Stimulated activated CD8-positive, alpha-beta memory T cell treated with anti-CD3 and anti-CD28 coated beads, Interleukin-12 subunit alpha, Interleukin-12 subunit beta, amount 100 ng/mL, for 4 hours (primary cell): ENCODE measurements around the gene GRN.
"Not testable (repeated sequence)": the region's sequence is repeated elsewhere in the genome, so short reads cannot be mapped to it uniquely, and the experiment has no call there.

Source experiments
- DNase-seq: peaks from one replicate; pipeline ENCODE4 v3.0.0-alpha.2; 2020; ENCODE audit warnings: low read depth

The GRN gene

DNA sequence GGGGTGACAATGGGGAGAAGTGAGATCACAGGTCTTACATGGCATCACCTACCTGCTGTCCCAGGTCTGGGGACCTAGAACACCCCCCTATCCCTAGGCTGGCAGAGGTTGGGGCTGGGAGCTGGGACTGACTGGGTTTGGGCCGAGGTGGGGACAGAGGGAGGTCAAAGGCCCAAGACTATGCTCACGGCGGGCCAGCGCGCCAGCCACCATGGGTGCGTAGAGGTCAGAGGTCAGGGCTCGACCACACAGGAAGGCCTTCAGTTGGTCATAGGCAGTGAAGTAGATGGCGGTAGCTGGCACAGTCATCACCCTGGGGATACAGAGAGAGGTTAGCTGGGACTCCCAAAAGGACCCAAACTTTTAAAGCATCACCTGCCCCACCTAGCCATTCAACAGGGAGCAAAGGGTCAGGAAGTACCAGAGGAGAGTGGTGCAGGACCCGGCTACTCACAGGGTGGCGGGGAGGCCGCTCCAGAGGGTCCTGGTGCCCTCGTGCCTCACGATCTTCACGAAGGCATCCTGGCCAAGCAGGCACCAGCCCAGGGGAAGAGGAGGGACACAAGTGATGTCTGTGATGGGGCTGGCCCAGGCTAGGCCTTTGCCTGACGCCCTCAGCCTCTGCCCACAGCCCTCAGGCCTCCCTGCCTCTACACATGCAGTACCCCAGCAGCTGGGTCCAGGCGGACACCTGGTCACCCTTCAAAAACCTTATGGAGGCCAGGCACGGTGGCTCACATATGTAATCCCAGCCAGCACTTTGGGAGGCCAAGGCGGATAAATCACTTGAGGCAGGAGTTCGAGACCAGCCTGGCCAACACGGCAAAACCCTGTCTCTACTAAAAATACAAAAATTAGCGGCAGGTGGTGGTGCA lies 23.6 kb upstream of the GRN start:
- no peak for DNase-seq

DNA sequence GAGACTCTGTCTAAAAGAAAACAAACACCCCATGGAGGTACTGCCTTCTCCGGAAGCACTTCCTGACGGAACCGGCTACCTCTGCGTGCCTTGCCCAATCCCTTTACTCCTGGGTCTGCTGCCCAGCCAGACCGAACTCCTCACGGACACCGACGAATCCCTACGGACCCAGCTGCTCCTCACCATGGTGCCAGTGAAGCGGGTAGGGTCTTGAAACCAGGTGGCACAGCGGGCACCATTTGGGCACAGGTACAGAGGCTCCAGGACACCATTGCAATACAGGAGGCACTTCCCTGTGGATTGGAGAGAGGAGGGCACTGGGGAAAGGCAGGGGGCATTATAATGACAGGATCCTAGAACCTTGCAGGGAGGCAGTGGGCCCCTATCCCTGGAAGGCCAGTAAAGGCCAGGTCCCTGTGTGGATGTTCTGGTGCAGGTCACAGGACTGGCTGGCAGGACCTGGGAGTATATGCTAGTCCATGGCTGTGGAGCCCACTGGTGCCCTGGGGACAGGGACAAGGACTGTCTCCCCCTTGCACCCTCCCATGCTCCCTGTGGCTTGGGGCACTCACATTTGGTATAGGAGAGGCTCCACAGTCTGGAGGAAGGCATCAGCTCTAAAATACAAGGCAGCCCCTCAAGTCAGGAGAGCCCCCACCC lies 22.7 kb upstream of the GRN start:
- no peak for DNase-seq

DNA sequence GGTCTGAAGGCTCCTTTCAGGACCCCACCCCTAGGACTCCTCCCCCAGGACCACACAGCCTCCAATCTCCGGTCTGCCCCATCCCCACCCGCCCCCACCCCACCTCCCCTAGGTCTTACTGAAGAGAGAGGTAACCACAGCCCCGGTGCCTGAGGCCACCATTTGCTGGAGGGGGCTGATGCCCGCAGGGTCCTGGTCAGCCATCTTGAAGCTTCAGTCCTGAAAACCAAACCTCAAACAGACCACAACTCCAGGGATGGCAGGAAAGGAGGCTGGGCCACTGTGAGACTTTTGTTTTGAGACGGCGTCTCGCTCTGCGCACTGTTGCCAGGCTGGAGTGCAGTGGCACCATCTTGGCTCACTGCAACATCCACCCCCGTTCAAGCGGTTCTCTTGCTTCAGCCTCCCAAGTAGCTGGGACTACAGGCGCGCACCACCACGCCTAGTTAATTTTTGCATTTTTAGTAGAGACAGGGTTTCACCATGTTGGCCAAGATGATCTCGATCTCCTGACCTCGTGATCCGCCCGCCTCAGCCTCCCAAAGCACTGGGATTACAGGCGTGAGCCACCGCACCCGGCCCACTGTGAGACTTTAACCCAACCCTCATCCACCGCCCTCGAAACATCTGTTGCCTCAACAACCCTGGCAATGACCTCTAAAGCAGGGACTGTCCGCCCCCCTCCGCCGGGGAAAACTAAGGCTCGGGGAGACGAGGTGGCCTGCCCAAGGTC lies 21.6 kb upstream of the GRN start:
- DNase-seq, result no peak

DNA sequence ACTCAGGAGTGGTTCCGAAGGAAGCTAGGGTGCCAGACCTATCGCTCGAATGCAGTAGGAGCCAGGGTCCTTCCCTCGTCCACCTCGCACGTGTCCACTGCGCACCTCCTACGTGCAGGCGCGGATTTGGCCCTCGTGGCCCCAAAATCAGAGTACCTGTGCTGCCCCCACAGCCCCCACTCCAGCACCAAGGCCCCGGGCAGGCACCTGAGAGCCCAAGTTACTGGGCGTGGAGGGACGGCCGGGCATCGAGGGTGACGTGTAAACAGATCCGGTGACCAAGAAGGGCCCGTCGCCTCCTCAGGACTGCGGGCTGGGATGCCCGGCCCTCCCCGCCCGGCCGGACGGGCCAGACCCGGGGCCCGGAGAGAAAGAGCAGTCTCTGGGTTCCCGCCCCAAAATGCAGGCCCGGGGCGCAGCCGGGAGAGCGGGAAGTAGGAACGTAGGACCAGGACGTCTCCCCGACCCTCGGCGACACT lies 21.0 kb upstream of the GRN start:
- no peak for DNase-seq

DNA sequence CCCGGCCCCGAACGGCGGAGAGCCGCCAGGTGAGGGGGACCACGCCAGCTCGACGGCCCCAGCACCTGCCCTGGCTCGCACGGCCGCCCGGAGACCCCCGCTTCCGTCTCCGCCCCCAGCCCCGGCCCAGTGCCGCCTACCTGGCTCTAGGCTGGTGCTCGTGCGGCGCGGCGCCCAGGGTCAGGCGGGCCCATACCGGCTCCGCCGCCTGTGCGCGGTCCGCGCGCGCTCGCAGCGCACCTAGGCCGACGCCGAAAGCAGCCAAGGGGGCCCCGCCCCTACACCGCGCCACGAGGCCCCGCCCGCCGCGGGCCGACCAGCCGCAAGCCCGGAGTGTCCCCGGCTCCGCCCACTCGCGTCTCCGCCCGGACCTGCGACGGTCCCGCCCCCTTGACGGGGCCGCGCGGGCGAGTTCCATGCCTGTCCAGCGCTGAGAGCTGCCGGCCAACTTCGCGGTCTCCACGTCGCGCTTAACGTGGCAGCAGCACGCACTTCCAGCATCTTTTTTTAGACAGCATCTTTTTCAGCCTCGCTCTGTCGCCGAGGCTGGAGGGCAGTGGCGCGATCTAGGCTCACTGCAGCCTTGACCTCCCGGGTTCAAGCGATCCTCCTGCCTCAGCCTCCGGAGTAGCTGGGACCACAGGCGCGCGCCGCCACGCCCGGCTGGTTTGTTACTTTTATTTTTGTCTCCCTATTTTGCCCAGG lies 20.4 kb upstream of the GRN start, which contains the start of gene SLC25A39:
Gene SLC25A39, minus strand, starts transcription at position 253 of the 705 bp plus-strand sequence. CDS start 1,261 bp downstream, outside the sequence.
- DNase-seq, result peak; percentile 94

DNA sequence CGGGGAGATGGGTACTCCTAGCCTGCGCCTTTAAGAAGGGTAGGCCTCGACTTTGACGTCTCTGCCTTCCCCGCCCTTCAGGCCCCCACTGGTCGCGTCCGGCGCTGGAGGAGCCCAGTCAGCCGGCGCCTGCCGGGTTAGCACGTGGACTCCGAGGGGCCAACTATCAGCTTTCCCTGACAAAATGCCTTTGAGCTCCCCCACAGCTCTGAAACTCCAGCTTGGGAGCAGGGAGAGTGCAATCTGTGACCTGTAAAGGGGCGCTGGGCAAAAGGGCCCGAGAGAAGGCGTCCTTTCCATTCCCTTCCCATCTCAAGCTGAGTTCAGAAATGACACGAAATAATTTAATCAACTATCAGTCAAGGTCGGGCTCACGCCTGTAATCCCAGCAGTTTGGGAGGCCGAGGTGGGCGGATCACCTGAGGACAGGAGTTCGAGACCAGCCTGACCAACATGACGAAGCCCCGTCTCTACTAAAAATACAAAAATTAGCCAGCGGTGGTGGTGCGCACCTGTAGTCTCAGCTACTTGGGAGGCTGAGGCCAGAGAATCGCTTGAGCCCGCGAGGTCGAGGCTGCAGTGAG lies 18.1 kb upstream of the GRN start:
- DNase-seq, result peak; percentile 89

DNA sequence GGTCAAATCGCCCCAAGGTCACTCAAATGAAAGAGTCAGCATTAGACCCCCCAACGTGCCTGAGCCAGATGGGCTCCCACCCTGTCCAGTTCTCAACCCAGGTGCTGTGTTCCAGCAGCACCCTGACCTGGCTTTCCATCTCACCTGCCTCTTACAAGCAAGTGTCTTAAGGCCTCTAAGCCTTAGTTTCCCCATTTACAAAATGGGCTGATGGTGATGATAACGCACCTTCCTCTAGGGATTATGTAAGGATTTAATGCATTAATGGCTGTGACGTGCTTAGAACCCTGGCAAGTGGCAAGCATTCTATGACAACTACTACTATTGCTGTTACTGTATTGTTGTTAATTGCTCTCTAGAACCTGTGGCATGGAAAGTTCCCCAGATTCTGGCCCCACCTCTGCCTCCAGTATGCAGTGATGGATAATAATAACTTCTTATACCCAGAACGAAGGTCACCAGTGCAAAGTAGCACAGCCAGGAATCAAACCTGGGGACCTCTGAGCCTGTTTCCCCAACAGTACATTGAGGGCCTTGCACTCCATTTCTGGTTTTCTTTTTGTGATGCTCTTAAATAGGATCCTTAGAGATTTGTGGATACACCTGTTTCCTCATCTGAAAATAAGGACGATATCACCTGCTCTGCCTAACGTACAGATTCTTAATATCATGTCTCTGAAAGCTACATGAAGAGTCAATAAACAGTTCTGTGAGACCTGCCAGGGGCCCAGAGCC lies 17.2 kb upstream of the GRN start:
- DNase-seq, result no peak

DNA sequence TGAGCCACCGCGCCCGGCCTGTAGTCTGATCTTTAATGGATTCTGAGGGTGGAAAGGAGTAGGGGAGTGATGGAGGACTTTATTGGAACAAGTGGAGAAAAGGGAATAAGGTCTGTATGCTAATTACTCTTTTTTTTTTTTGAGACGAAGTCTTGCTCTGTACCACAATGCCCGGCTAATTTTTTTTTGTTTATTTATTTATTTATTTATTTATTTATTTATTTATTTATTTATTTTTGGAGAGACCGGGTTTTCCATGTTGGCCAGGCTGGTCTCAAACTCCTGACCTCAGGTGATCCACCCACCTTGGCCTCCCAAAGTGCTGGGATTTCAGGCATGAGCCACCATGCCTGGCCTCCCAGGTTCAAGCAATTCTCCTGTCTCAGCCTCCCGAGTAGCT lies 15.6 kb upstream of the GRN start:
- not testable (repeated sequence) for DNase-seq

DNA sequence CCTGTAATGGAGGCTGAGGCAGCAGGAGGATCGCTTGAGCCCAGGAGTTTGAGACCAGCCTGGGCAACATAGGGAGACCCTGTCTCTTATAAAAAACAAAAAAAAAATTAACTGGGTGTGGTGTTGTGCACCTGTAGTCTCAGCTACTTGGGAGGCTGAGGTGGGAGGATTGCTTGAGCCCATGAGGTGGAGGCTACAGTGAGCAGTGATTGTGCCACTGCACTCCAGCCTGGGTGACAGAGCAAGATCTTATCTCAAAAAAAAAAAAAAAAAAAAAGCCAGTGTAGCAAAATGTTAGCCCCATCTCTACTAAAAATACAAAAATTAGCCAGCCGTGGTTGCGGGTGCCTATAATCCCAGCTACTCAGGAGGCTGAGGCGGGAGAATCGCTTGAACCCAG lies 14.8 kb upstream of the GRN start:
- DNase-seq, result not testable (repeated sequence)

DNA sequence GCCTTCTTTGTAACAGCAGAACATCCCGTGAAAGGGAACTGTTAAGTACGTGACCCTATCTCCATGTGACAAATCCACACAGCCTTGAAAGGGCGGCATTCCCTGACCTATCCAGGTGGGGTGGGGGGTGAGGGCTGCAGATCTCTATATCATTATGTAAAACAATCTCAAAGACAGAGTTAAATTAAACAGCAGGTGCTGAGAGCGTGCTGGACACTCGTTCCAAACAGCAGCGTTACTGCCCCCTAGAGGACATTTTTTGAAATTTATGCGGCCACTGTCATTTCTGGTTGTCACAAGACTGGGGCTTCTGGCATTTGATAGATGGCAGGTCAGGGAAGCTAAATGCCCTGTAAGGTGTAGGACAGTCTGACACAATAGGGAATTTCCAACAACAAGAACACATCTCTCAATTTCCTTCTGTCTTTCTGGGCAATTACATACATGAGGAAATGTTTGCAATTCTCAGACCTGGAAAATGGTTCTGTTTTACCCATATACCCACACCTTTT lies 13.8 kb upstream of the GRN start:
- DNase-seq, result no peak

DNA sequence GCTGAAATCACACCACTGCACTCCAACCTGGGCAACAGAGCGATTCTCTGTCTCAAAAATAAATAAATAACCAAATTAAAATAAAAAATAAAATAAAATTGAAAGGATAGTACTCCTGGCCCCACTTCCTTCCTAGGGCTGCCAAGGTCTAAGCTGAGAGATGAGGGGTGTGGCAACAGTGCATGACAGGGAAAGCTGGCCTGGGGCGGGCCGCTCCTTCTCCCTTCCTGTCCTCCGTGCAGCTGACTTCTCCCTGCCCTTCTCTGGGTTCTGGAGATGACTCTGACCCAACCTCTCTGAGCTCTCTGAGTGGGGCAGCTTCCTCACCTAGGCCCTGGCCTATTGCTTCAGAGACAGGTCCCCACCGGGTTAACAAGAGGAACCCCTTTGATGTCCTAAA lies 11.7 kb upstream of the GRN start:
- DNase-seq, result no peak

DNA sequence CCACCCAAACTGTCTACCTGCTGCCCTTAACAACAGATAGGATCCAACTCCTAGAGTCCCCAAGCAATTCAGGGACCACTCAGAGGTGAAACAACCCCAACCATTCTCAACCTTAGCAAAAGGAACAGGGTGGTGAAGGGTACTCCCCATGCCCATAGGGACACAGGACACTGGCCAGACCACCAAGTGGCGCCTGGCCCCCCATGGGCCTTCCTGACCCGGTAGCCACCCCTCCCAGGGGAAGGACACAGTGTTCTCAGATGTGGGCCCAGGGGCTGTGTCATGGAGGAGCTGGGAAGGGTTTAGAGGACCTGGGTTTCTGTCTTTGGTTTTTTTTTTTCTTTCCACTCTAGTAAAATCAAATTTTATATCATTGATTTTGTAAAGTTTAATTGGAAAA lies 10.8 kb upstream of the GRN start:
- no peak for DNase-seq

DNA sequence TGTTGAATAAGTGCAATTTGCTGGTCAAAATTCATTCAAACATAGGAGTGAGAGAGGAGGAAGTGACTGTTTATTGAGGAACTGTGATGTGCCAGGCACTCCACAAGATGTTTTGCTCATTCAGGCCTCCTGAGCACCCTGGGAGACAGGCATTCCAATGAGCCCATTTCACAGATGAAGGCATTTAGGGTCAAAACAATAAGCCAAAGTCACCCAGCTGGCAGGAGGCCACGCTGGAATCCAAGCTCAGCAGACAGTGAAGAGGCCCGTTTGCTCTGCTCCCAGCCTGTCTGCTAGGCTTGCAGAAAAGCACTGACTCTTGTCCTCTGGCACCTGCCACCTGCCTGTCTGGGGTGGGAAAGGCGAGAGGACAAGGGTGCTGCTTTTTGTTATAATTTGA lies 10.4 kb upstream of the GRN start:
- DNase-seq, result no peak

DNA sequence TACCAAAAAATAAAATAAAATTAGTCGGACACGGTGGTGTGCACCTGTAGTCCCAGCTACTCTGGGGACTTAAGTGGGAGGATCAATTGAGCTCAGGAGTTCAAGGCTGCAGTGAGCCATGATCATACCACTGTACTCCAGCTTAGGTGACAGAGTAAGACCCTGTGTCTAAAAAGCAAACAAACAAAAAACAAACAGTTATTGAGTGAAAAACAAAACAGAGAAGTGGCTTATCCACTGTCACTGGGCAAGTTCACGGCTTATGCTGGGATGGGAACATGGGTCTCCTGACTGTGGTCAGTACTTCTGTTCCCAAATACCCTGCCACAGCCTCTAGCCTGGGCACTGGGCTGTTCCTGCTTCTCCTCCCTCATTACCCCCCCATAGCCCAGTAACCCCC lies 9.5 kb upstream of the GRN start:
- no peak for DNase-seq

DNA sequence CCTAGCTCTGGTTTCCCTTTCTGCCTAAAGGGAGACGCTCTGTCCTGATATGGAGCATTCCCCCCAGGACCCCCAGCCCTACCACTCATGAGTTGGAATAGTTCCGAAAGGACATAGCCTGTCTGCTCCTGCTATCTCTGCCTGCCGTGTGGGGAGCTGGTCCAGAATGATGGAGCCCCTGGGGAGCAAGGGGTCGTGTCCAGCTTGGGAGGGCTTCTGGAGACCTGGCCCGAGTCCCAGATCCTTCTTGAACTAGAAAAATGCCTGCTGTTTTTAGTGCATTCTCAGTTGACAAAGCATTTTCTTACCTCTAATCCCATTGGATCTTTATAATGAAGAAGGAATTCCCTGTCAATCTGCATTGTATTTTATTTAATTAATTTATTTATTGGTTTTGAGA lies 9.1 kb upstream of the GRN start:
- no peak for DNase-seq

DNA sequence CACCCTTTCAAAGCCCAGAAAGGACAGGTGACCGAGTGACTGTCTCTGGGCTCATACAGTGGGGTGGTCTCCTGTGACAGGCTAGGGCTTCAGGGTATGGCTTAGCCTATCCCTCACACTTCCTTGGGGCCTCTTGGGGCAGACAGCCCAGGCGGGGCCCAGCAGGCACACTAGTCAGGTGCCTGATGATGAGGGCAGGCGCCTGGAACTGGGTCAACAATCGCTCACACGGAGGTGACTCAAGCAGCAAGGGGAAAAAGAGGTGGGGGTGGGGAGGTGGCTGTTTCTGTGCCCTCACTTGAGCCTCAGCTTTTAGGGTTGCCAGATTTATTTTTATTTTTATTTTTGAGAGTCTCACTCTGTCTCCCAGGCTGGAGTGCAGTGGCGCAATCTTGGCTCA lies 6.4 kb upstream of the GRN start:
- no peak for DNase-seq

DNA sequence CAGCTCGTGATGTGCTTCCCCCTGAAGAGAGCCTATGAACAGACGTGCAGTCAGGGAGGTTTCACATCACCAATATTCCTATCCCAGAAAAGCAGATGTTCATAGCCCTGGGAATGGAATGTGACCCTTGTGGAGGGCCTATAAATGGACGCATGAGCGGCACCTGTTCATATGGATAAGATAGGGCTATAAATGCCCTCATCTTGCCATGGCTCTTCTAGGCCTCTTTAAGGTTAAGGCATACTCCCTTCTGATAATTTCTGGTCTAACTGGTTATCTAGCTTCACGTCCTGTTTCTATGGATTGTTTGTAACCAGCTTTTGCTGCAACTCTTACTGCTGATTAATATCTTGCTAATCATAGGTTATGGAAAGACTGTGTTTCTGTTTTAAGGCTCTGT lies 4.5 kb upstream of the GRN start:
- not testable (repeated sequence) for DNase-seq

DNA sequence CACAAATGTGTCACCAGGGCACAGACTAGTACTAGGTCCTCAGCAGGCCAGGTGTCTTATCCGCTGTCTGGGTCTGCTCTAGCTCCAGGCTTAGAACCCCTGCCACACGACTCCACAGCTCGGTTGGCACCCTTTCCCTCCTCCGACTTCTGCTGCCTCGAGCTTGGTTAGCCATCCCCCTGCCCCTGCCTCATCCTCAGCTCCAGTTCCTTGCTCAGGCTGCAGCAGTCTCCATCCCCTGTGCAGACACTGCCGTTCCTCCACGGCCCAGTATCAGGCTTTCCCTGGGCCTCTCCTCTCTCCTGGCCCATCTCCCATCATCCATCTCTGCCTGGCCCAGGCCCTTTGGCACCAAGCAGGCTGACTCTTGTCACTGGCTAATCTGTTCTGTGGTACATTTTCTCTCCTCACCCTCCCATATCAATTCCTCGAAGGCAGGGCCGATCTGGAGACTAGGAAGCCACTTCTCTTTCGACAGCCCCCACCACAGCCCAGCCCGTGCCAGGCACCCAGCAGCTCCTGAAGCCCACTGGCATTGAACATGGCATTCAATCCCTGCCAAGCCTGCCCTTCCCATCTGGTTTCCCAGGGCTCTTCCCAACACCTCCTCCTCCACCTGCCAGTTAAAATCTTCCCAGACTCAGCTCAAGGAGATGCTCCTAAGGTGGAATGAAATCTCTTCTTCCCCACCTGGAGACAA lies 1.4 kb upstream of the GRN start:
- no peak for DNase-seq

DNA sequence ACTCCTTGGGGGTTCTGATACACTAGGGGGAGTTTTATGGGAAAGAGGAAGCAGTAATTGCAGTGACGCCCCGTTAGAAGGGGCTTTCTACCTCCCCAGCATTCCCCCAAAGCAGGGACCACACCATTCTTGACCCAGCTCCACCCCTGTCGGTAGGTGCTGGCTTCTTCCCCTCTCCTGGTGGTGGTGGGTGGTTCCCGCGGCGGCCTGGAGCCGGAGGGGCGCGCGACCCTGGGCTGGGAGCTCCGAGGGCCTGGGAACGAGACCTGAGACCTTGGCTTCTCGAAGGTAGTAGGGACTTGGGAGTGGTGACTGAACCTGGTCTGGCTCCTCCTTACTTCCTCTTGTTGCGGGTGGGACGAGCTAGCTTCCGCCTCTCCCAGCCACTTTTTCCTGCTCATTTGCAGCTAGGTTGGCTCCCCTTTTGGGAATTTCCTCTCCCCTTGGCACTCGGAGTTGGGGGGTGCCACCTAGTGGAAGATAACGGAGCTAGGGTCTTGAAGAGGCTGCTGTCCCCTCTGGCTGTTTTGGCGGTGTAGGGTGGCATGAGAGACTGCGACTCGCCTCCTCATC lies 438 bp downstream of the GRN start:
- DNase-seq, result no peak
